HCT116 (cell line): ENCODE measurements around the gene TUT1. TPM values are rescaled to one million over a fixed set of nuclear protein-coding genes. Genes with fewer than 3 reads are reported as not detected.

Experiments
- ATAC-seq: fragments of 200-7000 bp; cut with Tn5 transposase; 2 replicates; pipeline ENCODE4 v1.9.1; 2020; ENCODE audit warnings: mild to moderate bottlenecking, moderate library complexity
- BruUV-seq: library from RNA; stranded (reverse); fragments of 400-500 nt; replicated peaks from 2 replicates; lab custom pipeline; 2021; lab: Mats Ljungman, UMichigan
- CTCF ChIA-PET: fragments of 300-600 bp; sonication (Branson Sonifier 250); formaldehyde crosslinking; loops from one replicate; lab custom pipeline; 2021; ENCODE audit warnings: antibody characterized with exemption; lab: Charles Lee
- POLR2A ChIA-PET: fragments of 300-600, 350-600 bp; sonication (Branson Sonifier 250); formaldehyde crosslinking; loops from one replicate; lab custom pipeline; 2021; ENCODE audit warnings: antibody characterized with exemption; lab: Charles Lee
- RAD21 ChIA-PET, 2 experiments: fragments of 300-600 bp; sonication (Branson Sonifier 250); formaldehyde crosslinking; loops; one replicate each; lab custom pipeline; 2023; ENCODE audit warnings: low total read pairs in 2 of 2; ENCODE audit not compliant: uncharacterized antibody in 2 of 2, unreplicated experiment in 2 of 2, low non-redundant PET in 1 of 2; lab: Charles Lee
- DNase-seq: peaks from one replicate; pipeline ENCODE4 v3.0.0-alpha.2; 2010; ENCODE audit warnings: low read depth, low spot score
- H2AFZ ChIP-seq: fragments of 200-600 bp; shearing (Covaris generic), sonication (generic); 2 replicates; pipeline ENCODE4 v1.6.1; 2017; ENCODE audit warnings: low read depth, mixed run types, mixed read lengths, antibody characterized with exemption, low read length; ENCODE audit not compliant: poor library complexity, severe bottlenecking
- H3K27ac ChIP-seq: 2 replicates; pipeline ENCODE4 v1.5.1; 2012; ENCODE audit warnings: low read depth, low read length
- H3K27me3 ChIP-seq: fragments of 200-600 bp; sonication (generic); 2 replicates; pipeline ENCODE4 v1.6.1; 2016; ENCODE audit warnings: mixed run types, low read length, mixed read lengths; ENCODE audit not compliant: insufficient read depth
- H3K36me3 ChIP-seq, 2 experiments: fragments of 200-500 bp in 1 of 2; fragments of 200-600 bp in 1 of 2; sonication (Bioruptor generic) in 1 of 2; sonication (generic) in 1 of 2; 2 replicates each; pipeline versions ENCODE4 v1.5.1 to v1.6.1; 2014 to 2016; ENCODE audit warnings: low read length in 2 of 2, inconsistent platforms in 1 of 2, mixed read lengths in 1 of 2, mixed run types in 1 of 2; ENCODE audit not compliant: insufficient read depth in 2 of 2, control insufficient read depth in 1 of 2
- H3K4me1 ChIP-seq, 2 experiments: fragments of 200-600 bp in 1 of 2; sonication (generic) in 1 of 2; 2 replicates each; pipeline versions ENCODE4 v1.5.1 to v1.6.1; 2012 to 2017; ENCODE audit warnings: low read length in 2 of 2, inconsistent platforms in 1 of 2, mild to moderate bottlenecking in 1 of 2, mixed read lengths in 1 of 2, mixed run types in 1 of 2, moderate library complexity in 1 of 2; ENCODE audit not compliant: insufficient read depth in 2 of 2, control insufficient read depth in 1 of 2
- H3K4me2 ChIP-seq: fragments of 200-600 bp; sonication (generic); 2 replicates; pipeline ENCODE4 v1.6.1; 2017; ENCODE audit warnings: mixed run types, low read length, mixed read lengths
- H3K4me3 ChIP-seq, 2 experiments: fragments of 200-600 bp in 1 of 2; sonication (generic) in 1 of 2; replicated peaks in 1 of 2; 2 replicates each; pipeline ENCODE4 v1.5.1; 2011 to 2016; ENCODE audit warnings: low read length in 2 of 2, control low read depth in 1 of 2, low read depth in 1 of 2, mild to moderate bottlenecking in 1 of 2, mixed read lengths in 1 of 2, mixed run types in 1 of 2
- H3K79me2 ChIP-seq: fragments of 200-600 bp; sonication (generic); 2 replicates; pipeline ENCODE4 v1.6.1; 2017; ENCODE audit warnings: mild to moderate bottlenecking, mixed run types, low read length, moderate library complexity, mixed read lengths; ENCODE audit not compliant: insufficient read depth
- H3K9ac ChIP-seq: fragments of 200-600 bp; sonication (generic); 2 replicates; pipeline ENCODE4 v1.6.1; 2016; ENCODE audit warnings: low read length, mixed read lengths
- H3K9me2 ChIP-seq: fragments of 200-600 bp; sonication (generic), shearing (Covaris generic); 2 replicates; pipeline ENCODE4 v1.6.1; 2017; ENCODE audit warnings: mixed run types, mild to moderate bottlenecking, moderate library complexity; ENCODE audit not compliant: insufficient read depth
- H3K9me3 ChIP-seq, 2 experiments: fragments of 200-500 bp in 1 of 2; fragments of 200-600 bp in 1 of 2; sonication (Bioruptor generic) in 1 of 2; sonication (generic) in 1 of 2; 2 replicates each; pipeline ENCODE4 v1.6.1; 2014 to 2017; ENCODE audit warnings: low read length in 2 of 2, mixed read lengths in 2 of 2, inconsistent platforms in 1 of 2, low read depth in 1 of 2, mild to moderate bottlenecking in 1 of 2, mixed run types in 1 of 2, moderate library complexity in 1 of 2; ENCODE audit not compliant: control insufficient read depth in 1 of 2, insufficient read depth in 1 of 2
- H4K20me1 ChIP-seq: fragments of 200-600 bp; sonication (generic), shearing (Covaris generic); 2 replicates; pipeline ENCODE4 v1.6.1; 2017; ENCODE audit warnings: mixed run types, mild to moderate bottlenecking, moderate library complexity; ENCODE audit not compliant: insufficient read depth
- CBX3 ChIP-seq: IDR thresholded peaks from 2 replicates; pipeline ENCODE4 v1.6.1; 2012; ENCODE audit warnings: low read depth
- JUND ChIP-seq: IDR thresholded peaks from 2 replicates; pipeline ENCODE4 v1.6.1; 2012
- MAX ChIP-seq: IDR thresholded peaks from 2 replicates; pipeline ENCODE4 v1.6.1; 2012
- POLR2A ChIP-seq: IDR thresholded peaks from 2 replicates; pipeline ENCODE4 v1.7.0; 2011; ENCODE audit warnings: borderline replicate concordance; ENCODE audit not compliant: insufficient read depth, insufficient read length; ENCODE audit errors: extremely low read depth
- SP1 ChIP-seq: IDR thresholded peaks from 2 replicates; pipeline ENCODE4 v1.6.1; 2012; ENCODE audit warnings: low read depth
- YY1 ChIP-seq: IDR thresholded peaks from 2 replicates; pipeline ENCODE4 v1.6.1; 2011; ENCODE audit warnings: low read length, low read depth, moderate library complexity, mild to moderate bottlenecking; ENCODE audit not compliant: insufficient replicate concordance; ENCODE audit errors: extremely low read depth
- ZNF274 ChIP-seq: fragments of 200-500 bp; sonication (Bioruptor generic); IDR thresholded peaks from 2 replicates; pipeline ENCODE4 v1.6.1; 2014; ENCODE audit warnings: mild to moderate bottlenecking, low read depth, low read length, inconsistent platforms
- intact Hi-C: fragments of 100-400 bp; cut with micrococcal nuclease; formaldehyde crosslinking; loops from 2 replicates; pipeline ENCODE4 v1.10.0; 2022
- total RNA-seq: library from RNA; stranded (reverse); gene quantifications from one replicate; pipeline ENCODE4 v1.2.1, GENCODE V29; 2021; ENCODE audit not compliant: unreplicated experiment
- TF ChIP-seq, protein P1 (sequence below): IDR thresholded peaks from 2 replicates; pipeline ENCODE4 v1.6.1; 2012; ENCODE audit warnings: low read depth
- TF ChIP-seq, protein P2 (sequence below), 3 experiments: fragments of 200-600 bp in 1 of 3; sonication (generic) in 1 of 3; IDR thresholded peaks in 2 of 3; conservative IDR thresholded peaks in 1 of 3; 2 replicates each; pipeline ENCODE4 v1.5.1; 2012 to 2017; ENCODE audit warnings: low read depth in 2 of 3, low read length in 2 of 3, antibody characterized with exemption in 1 of 3, borderline replicate concordance in 1 of 3, control low read depth in 1 of 3, mild to moderate bottlenecking in 1 of 3, mixed read lengths in 1 of 3, mixed run types in 1 of 3, moderate library complexity in 1 of 3; ENCODE audit not compliant: insufficient read depth in 1 of 3

TUT1 gene
- total RNA-seq, 1 experiment from 2014 or later: 49.0 TPM

DNA sequence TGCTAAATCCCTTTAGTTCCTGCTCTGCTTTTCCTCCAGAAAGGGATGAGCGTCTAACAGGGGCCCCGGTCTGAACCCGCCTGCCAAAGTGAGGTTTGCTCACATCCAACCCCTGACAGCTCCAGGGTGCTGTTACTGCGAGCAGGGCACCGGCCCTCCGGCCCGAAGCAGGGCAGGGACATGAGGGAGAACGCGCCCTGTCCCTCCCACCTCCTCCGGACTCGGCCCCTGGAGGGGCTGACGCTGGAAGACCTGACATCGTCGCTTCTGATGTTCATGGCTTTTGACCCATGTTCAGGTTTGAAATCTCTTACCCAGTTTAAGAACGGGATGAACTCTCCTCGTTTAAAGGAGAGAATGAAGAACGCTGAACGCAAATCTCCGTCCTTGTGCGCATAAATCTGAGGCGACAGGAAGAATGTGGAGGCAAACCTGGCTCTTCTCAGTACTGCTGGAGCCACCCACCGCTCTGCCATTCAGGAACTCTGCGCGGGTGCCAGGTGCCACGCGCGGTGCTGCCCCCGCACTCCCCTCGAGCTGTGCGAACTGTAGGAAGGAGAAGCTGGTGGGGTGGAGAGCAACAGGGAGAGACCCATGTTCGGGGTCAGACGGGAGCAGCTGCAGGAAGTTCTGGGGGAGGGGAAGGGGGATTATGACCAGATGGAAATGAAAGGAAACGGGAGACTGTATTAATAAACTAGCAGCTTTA, 16.8 kb downstream of the TUT1 start:
- Histone ChIP-seq H3K9ac (peak overlapping the region; percentile 75), H3K4me1 (peaks cover 8 to 29% of the 10 kb centered on the region in 2 experiments), H3K9me3 (no peaks in the 10 kb centered on the region), H3K4me3 (peak overlapping the region; percentile 43 to 99), H3K79me2 (peaks cover 42% of the 10 kb centered on the region), H3K36me3 (peaks cover 35 to 56% of the 10 kb centered on the region in 2 experiments), H3K4me2 (peak overlapping the region; percentile 81), H3K27me3 (no peaks in the 10 kb centered on the region), H2AFZ (no peak overlapping the region), H4K20me1 (peaks cover 3% of the 10 kb centered on the region; the same call in 1 of the 2 replicates), H3K9me2 (no peaks in the 10 kb centered on the region), H3K27ac (peak overlapping the region; percentile 63)
- TSS peak; percentile 89 for BruUV-seq
- peak; percentile 12 for ATAC-seq
- TF ChIP-seq POLR2A (no peak), JUND (0 out of 2 replicates have a peak, but pooled peaks have one; percentile 13)
- intact Hi-C loops: no loop called here
- no peak for DNase-seq
- POLR2A ChIA-PET: interaction anchor here (0.6 to 1.8 kb wide), 34 partner anchors 9 to 282 kb away, joined by 3 to 52 read pairs (median 6); partner anchors contain the start of genes AHNAK, C11orf98, CSKMT and HNRNPUL2
- CTCF ChIA-PET: interaction anchor here (0.9 to 1.8 kb wide), 6 partner anchors 13 to 181 kb away, joined by 4 to 18 read pairs (median 5); partner anchors contain the start of gene TUT1
- RAD21 ChIA-PET: interaction anchor here (1.0 kb wide), 3 partner anchors 16 to 150 kb away, joined by 3 to 6 read pairs (median 3); partner anchors contain the start of gene TUT1 (in 2 of the 2)

GRCh38 chr11:62573592-62574362, 17.5 kb downstream of the TUT1 start, which contains the start of gene EEF1G:
Gene EEF1G (minus strand): TSS chr11:62573891. CDS start chr11:62573842, 49 bp downstream.
- Histone ChIP-seq H3K9ac (peak within 1 kb of the TSS; percentile 98), H2AFZ (no peak within 1 kb of the TSS), H3K79me2 (peaks cover 49% of the 10 kb centered on the region), H3K9me2 (no peaks in the 10 kb centered on the region), H3K27me3 (no peaks in the 10 kb centered on the region), H3K4me1 (peaks cover 8 to 30% of the 10 kb centered on the region in 2 experiments), H4K20me1 (peaks cover 8% of the 10 kb centered on the region; the same call in 1 of the 2 replicates), H3K9me3 (no peaks in the 10 kb centered on the region), H3K27ac (peak within 1 kb of the TSS; percentile 94), H3K36me3 (peaks cover 35 to 61% of the 10 kb centered on the region in 2 experiments), H3K4me3 (peak within 1 kb of the TSS; percentile 76 to 99), H3K4me2 (peak within 1 kb of the TSS; percentile 87)
- BruUV-seq: no TSS peak
- POLR2A ChIA-PET: interaction anchor here (0.6 to 1.8 kb wide), 34 partner anchors 9 to 282 kb away, joined by 3 to 52 read pairs (median 6); partner anchors contain the start of genes AHNAK, C11orf98, CSKMT and HNRNPUL2
- intact Hi-C loops: no loop called here
- DNase-seq (peak; percentile 99), ATAC-seq (peak; percentile 95)
- CTCF ChIA-PET: interaction anchor here (0.9 to 1.8 kb wide), 7 partner anchors 13 to 181 kb away, joined by 4 to 18 read pairs (median 5); partner anchors contain the start of gene TUT1
- RAD21 ChIA-PET: interaction anchor here (1.0 kb wide), 3 partner anchors 17 to 149 kb away, joined by 3 to 6 read pairs (median 3); partner anchors contain the start of gene TUT1 (in 2 of the 2)
- TF ChIP-seq SP1 (peak; percentile 11; the same call in 1 of the 2 replicates), MAX (peak; percentile 67; the same call in 1 of the 2 replicates), YY1 (peak; percentile 92), CBX3 (no peak), JUND (no peak), ZNF274 (no peak)
- TF ChIP-seq, protein P1, sequence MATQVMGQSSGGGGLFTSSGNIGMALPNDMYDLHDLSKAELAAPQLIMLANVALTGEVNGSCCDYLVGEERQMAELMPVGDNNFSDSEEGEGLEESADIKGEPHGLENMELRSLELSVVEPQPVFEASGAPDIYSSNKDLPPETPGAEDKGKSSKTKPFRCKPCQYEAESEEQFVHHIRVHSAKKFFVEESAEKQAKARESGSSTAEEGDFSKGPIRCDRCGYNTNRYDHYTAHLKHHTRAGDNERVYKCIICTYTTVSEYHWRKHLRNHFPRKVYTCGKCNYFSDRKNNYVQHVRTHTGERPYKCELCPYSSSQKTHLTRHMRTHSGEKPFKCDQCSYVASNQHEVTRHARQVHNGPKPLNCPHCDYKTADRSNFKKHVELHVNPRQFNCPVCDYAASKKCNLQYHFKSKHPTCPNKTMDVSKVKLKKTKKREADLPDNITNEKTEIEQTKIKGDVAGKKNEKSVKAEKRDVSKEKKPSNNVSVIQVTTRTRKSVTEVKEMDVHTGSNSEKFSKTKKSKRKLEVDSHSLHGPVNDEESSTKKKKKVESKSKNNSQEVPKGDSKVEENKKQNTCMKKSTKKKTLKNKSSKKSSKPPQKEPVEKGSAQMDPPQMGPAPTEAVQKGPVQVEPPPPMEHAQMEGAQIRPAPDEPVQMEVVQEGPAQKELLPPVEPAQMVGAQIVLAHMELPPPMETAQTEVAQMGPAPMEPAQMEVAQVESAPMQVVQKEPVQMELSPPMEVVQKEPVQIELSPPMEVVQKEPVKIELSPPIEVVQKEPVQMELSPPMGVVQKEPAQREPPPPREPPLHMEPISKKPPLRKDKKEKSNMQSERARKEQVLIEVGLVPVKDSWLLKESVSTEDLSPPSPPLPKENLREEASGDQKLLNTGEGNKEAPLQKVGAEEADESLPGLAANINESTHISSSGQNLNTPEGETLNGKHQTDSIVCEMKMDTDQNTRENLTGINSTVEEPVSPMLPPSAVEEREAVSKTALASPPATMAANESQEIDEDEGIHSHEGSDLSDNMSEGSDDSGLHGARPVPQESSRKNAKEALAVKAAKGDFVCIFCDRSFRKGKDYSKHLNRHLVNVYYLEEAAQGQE: no peak
- TF ChIP-seq, protein P2, sequence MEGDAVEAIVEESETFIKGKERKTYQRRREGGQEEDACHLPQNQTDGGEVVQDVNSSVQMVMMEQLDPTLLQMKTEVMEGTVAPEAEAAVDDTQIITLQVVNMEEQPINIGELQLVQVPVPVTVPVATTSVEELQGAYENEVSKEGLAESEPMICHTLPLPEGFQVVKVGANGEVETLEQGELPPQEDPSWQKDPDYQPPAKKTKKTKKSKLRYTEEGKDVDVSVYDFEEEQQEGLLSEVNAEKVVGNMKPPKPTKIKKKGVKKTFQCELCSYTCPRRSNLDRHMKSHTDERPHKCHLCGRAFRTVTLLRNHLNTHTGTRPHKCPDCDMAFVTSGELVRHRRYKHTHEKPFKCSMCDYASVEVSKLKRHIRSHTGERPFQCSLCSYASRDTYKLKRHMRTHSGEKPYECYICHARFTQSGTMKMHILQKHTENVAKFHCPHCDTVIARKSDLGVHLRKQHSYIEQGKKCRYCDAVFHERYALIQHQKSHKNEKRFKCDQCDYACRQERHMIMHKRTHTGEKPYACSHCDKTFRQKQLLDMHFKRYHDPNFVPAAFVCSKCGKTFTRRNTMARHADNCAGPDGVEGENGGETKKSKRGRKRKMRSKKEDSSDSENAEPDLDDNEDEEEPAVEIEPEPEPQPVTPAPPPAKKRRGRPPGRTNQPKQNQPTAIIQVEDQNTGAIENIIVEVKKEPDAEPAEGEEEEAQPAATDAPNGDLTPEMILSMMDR (IDR thresholded peaks at IDR 0.05 in 2 of 3, conservative IDR thresholded peaks at IDR 0.05 in 1 of 3; ENCODE audit: borderline replicate concordance in 1 of 3, insufficient read depth in 1 of 3, low read depth in 2 of 3, low read length in 2 of 3): no peak
